Common myeloid progenitor, CD34-positive (primary cell): ENCODE data around the gene APOA4.

ENCODE experiments used
- CTCF ChIA-PET: fragments of 350-600 bp; sonication (Branson Sonifier 250); formaldehyde crosslinking; loops from one replicate; lab custom pipeline; 2021; ENCODE audit warnings: antibody characterized with exemption; lab: Charles Lee
- POLR2A ChIA-PET: fragments of 350-600 bp; sonication (Branson Sonifier 250); formaldehyde crosslinking; loops from one replicate; lab custom pipeline; 2021; ENCODE audit warnings: antibody characterized with exemption; lab: Charles Lee
- DNase-seq, 3 donors: peaks; one replicate each; pipeline versions ENCODE4 v3.0.0 to v3.0.0-alpha.2; 2013
- H3K27ac ChIP-seq, 2 experiments: 1 replicate in 1 of 2; 2 replicates in 1 of 2; pipeline ENCODE4 v1.7.0; 2013; ENCODE audit warnings: inconsistent platforms in 2 of 2, low read length in 2 of 2, mild to moderate bottlenecking in 2 of 2, low read depth in 1 of 2, moderate library complexity in 1 of 2; ENCODE audit not compliant: severe bottlenecking in 2 of 2, insufficient read depth in 1 of 2, poor library complexity in 1 of 2
- H3K27me3 ChIP-seq, 5 experiments: replicated peaks in 2 of 5; 1 replicate in 3 of 5; 2 replicates in 2 of 5; pipeline versions ENCODE4 v1.6.1 to v1.7.0; 2013; ENCODE audit warnings: low read length in 4 of 5, mild to moderate bottlenecking in 2 of 5, moderate library complexity in 2 of 5, inconsistent platforms in 1 of 5; ENCODE audit not compliant: insufficient read depth in 5 of 5, control insufficient read depth in 4 of 5
- H3K36me3 ChIP-seq, 4 experiments: 1 replicate in 2 of 4; 2 replicates in 2 of 4; pipeline versions ENCODE4 v1.6.1 to v1.7.0; 2013; ENCODE audit warnings: low read length in 3 of 4, control low read depth in 1 of 4, mild to moderate bottlenecking in 1 of 4; ENCODE audit not compliant: control insufficient read depth in 4 of 4, insufficient read depth in 4 of 4
- H3K4me1 ChIP-seq, 4 experiments: 1 replicate in 3 of 4; 2 replicates in 1 of 4; pipeline versions ENCODE4 v1.6.1 to v1.7.1; 2013; ENCODE audit warnings: low read length in 3 of 4, mild to moderate bottlenecking in 3 of 4, control low read depth in 1 of 4, inconsistent platforms in 1 of 4, moderate library complexity in 1 of 4; ENCODE audit not compliant: control insufficient read depth in 4 of 4, insufficient read depth in 4 of 4; ENCODE audit errors: control extremely low read depth in 1 of 4
- H3K4me3 ChIP-seq, 7 experiments: 1 replicate in 4 of 7; 2 replicates in 3 of 7; pipeline versions ENCODE4 v1.5.1 to v1.7.0; 2013; ENCODE audit warnings: mild to moderate bottlenecking in 7 of 7, low read length in 6 of 7, moderate library complexity in 6 of 7, inconsistent platforms in 2 of 7, low read depth in 2 of 7, control low read depth in 1 of 7; ENCODE audit not compliant: insufficient read depth in 4 of 7, control insufficient read depth in 1 of 7; ENCODE audit errors: extremely low read depth in 1 of 7
- H3K9me3 ChIP-seq, 5 experiments: 1 replicate in 4 of 5; 2 replicates in 1 of 5; pipeline versions ENCODE4 v1.6.1 to v1.7.1; 2013; ENCODE audit warnings: low read length in 4 of 5, mild to moderate bottlenecking in 2 of 5, inconsistent platforms in 1 of 5, low read depth in 1 of 5, moderate library complexity in 1 of 5; ENCODE audit not compliant: control insufficient read depth in 4 of 5, insufficient read depth in 2 of 5; ENCODE audit errors: control extremely low read depth in 1 of 5
- WGBS: methylation state at CpG from one replicate; pipeline ENCODE4 v1.1.5; 2013; ENCODE audit not compliant: insufficient coverage; 5-methylcytosine and 5-hydroxymethylcytosine counted together

APOA4 gene

GRCh38 chr11:116852261-116853031, 29.3 kb upstream of the APOA4 start:
- CTCF ChIA-PET: interaction anchor here (1.1 to 9.7 kb wide), 13 partner anchors 10 to 327 kb away, joined by 3 to 97 read pairs (median 4); partner anchors contain the start of genes APOA1 and APOA5
- POLR2A ChIA-PET: interaction anchor here (0.5 to 1.2 kb wide), 3 partner anchors 17 to 376 kb away, joined by 3 to 6 read pairs (median 4); no protein-coding TSS in a partner anchor
- 56% methylated on average over 4 of the region's 5 CpGs for WGBS
- Histone ChIP-seq H3K4me3 (peak overlapping the region in 4 of 7 experiments; percentile 29 to 63 (median 48)), H3K36me3 (peaks cover 4 to 27% (median 19%) of the 10 kb centered on the region in 4 experiments), H3K27ac (peak overlapping the region; percentile 40 to 87), H3K4me1 (peaks cover 40 to 77% (median 73%) of the 10 kb centered on the region in 4 experiments), H3K9me3 (no peaks in the 10 kb centered on the region), H3K27me3 (no peaks in the 10 kb centered on the region)
- DNase-seq: peak in 2 of 3 donors; percentile 24 to 42

DNA sequence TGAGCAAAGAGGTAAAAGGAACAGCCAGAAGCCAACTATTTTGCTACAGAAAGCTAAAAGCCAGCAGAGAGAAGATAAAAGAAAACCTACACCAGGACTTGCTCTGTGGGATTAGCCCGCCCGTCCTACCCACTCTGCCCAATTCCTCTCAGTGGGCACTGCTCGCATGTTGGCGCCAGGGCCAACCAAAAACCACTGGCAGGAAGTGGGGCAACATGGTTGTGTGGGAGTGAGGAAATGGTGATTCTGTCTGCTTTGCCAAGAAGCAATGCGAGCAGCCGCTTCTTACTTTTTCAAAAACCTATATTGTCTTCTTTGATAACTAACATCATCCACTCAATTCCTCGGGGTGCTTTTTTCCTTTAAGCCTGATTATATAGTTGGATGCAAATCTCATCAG, 28.5 kb upstream of the APOA4 start:
- DNase-seq: peak; percentile 76 to 91 (median 88)
- Histone ChIP-seq H3K36me3 (peaks cover 2 to 27% (median 24%) of the 10 kb centered on the region in 4 experiments), H3K9me3 (no peaks in the 10 kb centered on the region), H3K27ac (peak overlapping the region; percentile 41 to 87), H3K4me1 (peaks cover 40 to 77% (median 73%) of the 10 kb centered on the region in 4 experiments), H3K27me3 (no peaks in the 10 kb centered on the region), H3K4me3 (peak overlapping the region in 5 of 7 experiments; percentile 29 to 63 (median 46))
- WGBS: no CpG with 5 or more reads among the region's 7 CpGs
- POLR2A ChIA-PET: interaction anchor here (1.1 kb wide), 1 partner anchor 16 kb away, joined by 3 read pairs; no protein-coding TSS in a partner anchor
- CTCF ChIA-PET: interaction anchor here (1.0 to 9.7 kb wide), 10 partner anchors 10 to 255 kb away, joined by 3 to 97 read pairs (median 4); partner anchors contain the start of genes APOA1 and APOA5

- H3K27ac ChIP-seq: peak overlapping the region in 1 of 2 experiments; percentile 25
- DNase-seq: peak in 2 of 3 donors; percentile 92 to 94
- H3K36me3 ChIP-seq: peaks cover 7 to 42% (median 33%) of the 10 kb centered on the region in 4 experiments
- ChIA-PET POLR2A (interaction anchor here (0.6 to 1.3 kb wide), 2 partner anchors 38 to 62 kb away, joined by 3 to 4 read pairs; no protein-coding TSS in a partner anchor), CTCF (interaction anchor here (0.9 to 9.7 kb wide), 9 partner anchors 10 to 377 kb away, joined by 3 to 97 read pairs (median 4); partner anchors contain the start of genes APOA1 and APOA5)
- H3K4me1 ChIP-seq: peaks cover 40 to 63% (median 59%) of the 10 kb centered on the region in 4 experiments
- H3K4me3 ChIP-seq: peak overlapping the region in 2 of 7 experiments; percentile 6 to 48
- 25% methylated on average over 5 of the region's 6 CpGs for WGBS
- H3K27me3 ChIP-seq: no peaks in the 10 kb centered on the region
- no peaks in the 10 kb centered on the region for H3K9me3 ChIP-seq
Measured at GRCh38 chr11:116849486-116849885, 26.4 kb upstream of the APOA4 start.

- ChIA-PET CTCF (interaction anchor here (1.0 to 9.7 kb wide), 6 partner anchors 10 to 377 kb away, joined by 3 to 97 read pairs (median 5); partner anchors contain the start of genes APOA1 and APOA5), POLR2A (no interaction called here)
- WGBS: 97% methylated on average over 12 of the region's 12 CpGs
- Histone ChIP-seq H3K27me3 (no peaks in the 10 kb centered on the region), H3K9me3 (no peaks in the 10 kb centered on the region), H3K27ac (peak overlapping the region in 1 of 2 experiments; percentile 25), H3K4me1 (peaks cover 38 to 59% (median 55%) of the 10 kb centered on the region in 4 experiments), H3K4me3 (peak overlapping the region in 1 of 7 experiments; percentile 26), H3K36me3 (peaks cover 7 to 42% (median 32%) of the 10 kb centered on the region in 4 experiments)
- DNase-seq: no peak
Measured at GRCh38 chr11:116849060-116849459, 26.0 kb upstream of the APOA4 start.

DNA sequence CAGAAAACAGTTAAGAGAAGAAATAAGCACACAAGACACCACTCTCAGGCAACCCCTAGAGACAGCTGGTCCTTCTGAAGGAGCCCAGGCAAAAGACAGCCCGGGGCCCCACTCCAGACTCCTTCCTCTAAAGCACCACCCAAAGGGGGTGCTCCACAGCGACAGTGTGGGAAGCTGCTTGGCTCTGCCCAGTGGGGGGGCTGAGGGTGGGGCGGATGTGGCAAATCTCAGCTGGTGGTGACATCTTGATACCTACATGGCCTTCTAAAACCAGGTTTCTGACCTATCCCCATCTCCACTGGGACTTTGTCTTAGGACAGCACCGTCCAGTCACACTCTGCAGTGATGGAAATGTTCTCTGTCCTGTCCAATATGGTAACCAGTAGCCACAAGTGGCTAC, 24.5 kb upstream of the APOA4 start:
- peaks cover 7 to 56% (median 39%) of the 10 kb centered on the region in 4 experiments for H3K36me3 ChIP-seq
- no peak for DNase-seq
- no peaks in the 10 kb centered on the region for H3K9me3 ChIP-seq
- CTCF ChIA-PET: interaction anchor here (1.0 to 9.7 kb wide), 5 partner anchors 8 to 259 kb away, joined by 3 to 97 read pairs (median 6); partner anchors contain the start of genes APOA1 and APOA5
- no peak overlapping the region for H3K27ac ChIP-seq
- H3K4me3 ChIP-seq: no peak overlapping the region
- peaks cover 27 to 45% (median 41%) of the 10 kb centered on the region in 4 experiments for H3K4me1 ChIP-seq
- POLR2A ChIA-PET: no interaction called here
- H3K27me3 ChIP-seq: no peaks in the 10 kb centered on the region
- 100% methylated on average over 3 of the region's 4 CpGs for WGBS

DNA sequence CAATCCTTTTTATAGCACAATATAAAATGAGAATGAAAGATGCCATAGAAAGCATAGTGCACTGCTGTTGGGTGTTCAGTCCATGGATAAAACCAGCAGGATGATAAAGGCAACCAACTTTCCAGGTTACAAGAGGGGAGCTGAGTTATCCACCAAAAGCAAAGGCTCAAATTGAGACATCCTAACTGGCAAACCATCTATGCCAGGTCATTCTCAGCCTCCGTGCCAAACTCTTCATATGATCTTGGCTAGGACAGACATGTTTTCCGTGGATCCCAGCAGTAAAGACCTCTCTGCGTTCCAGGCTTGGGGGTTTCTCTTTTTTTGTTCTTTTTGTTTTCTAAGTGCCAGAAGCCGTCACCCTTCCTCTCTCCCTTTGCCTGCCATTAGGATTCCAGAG, 21.6 kb upstream of the APOA4 start:
- H3K27ac ChIP-seq: no peak overlapping the region
- H3K9me3 ChIP-seq: no peaks in the 10 kb centered on the region
- WGBS: 93% methylated on average over 2 of the region's 4 CpGs
- no peak overlapping the region for H3K4me3 ChIP-seq
- POLR2A ChIA-PET: no interaction called here
- DNase-seq: no peak
- H3K4me1 ChIP-seq: peaks cover 2 to 27% (median 14%) of the 10 kb centered on the region in 4 experiments
- CTCF ChIA-PET: interaction anchor here (1.4 to 1.8 kb wide), 3 partner anchors 8 to 35 kb away, joined by 4 to 9 read pairs (median 5); no protein-coding TSS in a partner anchor
- no peaks in the 10 kb centered on the region for H3K27me3 ChIP-seq
- peaks cover 7 to 57% (median 39%) of the 10 kb centered on the region in 4 experiments for H3K36me3 ChIP-seq
